ENCODE results near the gene GATA2.

The GATA2 gene

GRCh38 chr3:128501431-128501830 lies 8.4 kb upstream of the GATA2 start:
- DNase-seq, result no peak

- DNase-seq, result no peak
Observed at GRCh38 chr3:128500556-128500955, 7.6 kb upstream of the GATA2 start.

GRCh38 chr3:128499724-128500275 lies 6.8 kb upstream of the GATA2 start:
- no peak for DNase-seq

GRCh38 chr3:128498901-128499530 lies 6.0 kb upstream of the GATA2 start:
- DNase-seq, result no peak

GRCh38 chr3:128498127-128498626 lies 5.2 kb upstream of the GATA2 start:
- no peak for DNase-seq

GRCh38 chr3:128497305-128498126 lies 4.5 kb upstream of the GATA2 start:
- DNase-seq, result peak; percentile 93

GRCh38 chr3:128496602-128497304 lies 3.8 kb upstream of the GATA2 start:
- no peak for DNase-seq

GRCh38 chr3:128496019-128496601 lies 3.1 kb upstream of the GATA2 start:
- DNase-seq, result no peak

- peak; percentile 46 for DNase-seq
Observed at GRCh38 chr3:128495435-128495970, 2.5 kb upstream of the GATA2 start.

- no peak for DNase-seq
Observed at GRCh38 chr3:128494367-128494650, 1.3 kb upstream of the GATA2 start.

- DNase-seq, result no peak
Observed at GRCh38 chr3:128493570-128494366, 767 bp upstream of the GATA2 start.

- DNase-seq, result peak; percentile 83
Observed at GRCh38 chr3:128491941-128492670, 895 bp downstream of the GATA2 start.

- DNase-seq, result peak; percentile 83
Observed at GRCh38 chr3:128491691-128491940, 1.4 kb downstream of the GATA2 start.

- peak; percentile 82 for DNase-seq
Observed at GRCh38 chr3:128490915-128491690, 1.9 kb downstream of the GATA2 start.

- DNase-seq, result no peak
Observed at GRCh38 chr3:128490650-128490914, 2.4 kb downstream of the GATA2 start.

- DNase-seq, result peak; percentile 89
Observed at GRCh38 chr3:128489927-128490649, 2.9 kb downstream of the GATA2 start.

- DNase-seq, result peak; percentile 74
Observed at GRCh38 chr3:128489674-128489926, 3.4 kb downstream of the GATA2 start.

GRCh38 chr3:128488991-128489673 lies 3.9 kb downstream of the GATA2 start:
- DNase-seq, result peak; percentile 85

GRCh38 chr3:128488636-128488990 lies 4.4 kb downstream of the GATA2 start:
- peak; percentile 84 for DNase-seq
